Measurements from ENCODE around the gene TREH.
A peak's percentile ranks its signal among the peaks of the same experiment; 100 is the strongest.
"Not testable (repeated sequence)": the region's sequence is repeated elsewhere in the genome, so short reads cannot be mapped to it uniquely, and the experiment has no call there.

TREH gene

GRCh38 chr11:118699506-118700220 lies 20.2 kb upstream of the TREH start:
- FAIRE-seq, result no peak
- no peak for DNase-seq (ENCODE audit: insufficient read length, low spot score)

DNA sequence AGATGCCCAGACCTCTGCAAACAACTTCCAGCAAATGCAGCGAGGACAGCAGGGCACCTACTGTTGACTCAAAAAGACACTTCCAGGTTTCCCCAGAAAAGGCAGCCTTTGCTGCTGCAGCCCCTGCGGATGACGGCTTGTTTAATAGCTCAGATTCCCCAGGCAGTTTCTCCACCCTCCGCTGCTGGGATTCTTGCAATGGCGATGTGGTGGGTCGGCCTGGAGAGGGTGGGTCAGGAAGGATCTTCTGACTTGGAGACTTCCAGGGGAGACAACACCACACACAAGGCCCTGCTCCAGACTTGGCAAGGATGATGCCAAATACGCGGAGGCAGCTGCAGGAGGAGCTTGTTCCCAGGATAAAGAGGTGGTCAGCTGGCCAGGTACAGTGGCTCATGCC lies 17.9 kb upstream of the TREH start:
- FAIRE-seq, result no peak

DNA sequence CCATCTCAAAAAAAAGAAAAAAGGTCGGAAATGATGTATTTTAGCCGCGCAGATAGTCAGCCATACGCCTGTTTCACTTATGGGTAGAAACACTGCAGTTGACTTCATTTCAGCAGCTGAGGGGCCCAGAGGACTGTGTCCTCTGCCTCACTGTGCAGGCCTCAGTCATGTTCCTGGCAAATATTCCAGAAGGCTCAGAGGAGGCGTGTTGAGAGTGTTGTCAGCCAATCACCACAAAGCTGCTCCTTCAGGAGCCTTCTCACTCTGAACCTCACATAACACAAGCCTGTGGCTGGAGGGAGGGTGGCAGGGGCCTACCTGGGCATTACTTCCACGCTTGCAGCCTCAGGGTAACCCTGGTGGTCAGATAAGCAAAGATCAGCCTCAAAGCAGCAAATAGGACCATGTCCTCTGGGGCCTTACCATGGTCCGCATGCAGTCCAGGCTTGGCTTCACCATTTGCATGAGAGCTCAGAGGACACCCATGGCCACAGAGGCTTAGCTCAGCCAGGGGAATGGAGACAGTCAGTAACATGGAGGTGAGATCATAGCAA lies 17.3 kb upstream of the TREH start:
- FAIRE-seq (no peak), DNase-seq (ENCODE audit: insufficient read length, low spot score) (no peak)

More for the DNA sequence above, 17.9 kb upstream of the TREH start:
- DNase-seq (ENCODE audit: insufficient read length, low spot score), result no peak

GRCh38 chr11:118694771-118695170 lies 15.3 kb upstream of the TREH start:
- FAIRE-seq (no peak), DNase-seq (ENCODE audit: insufficient read length, low spot score) (no peak)

GRCh38 chr11:118694185-118694584 lies 14.7 kb upstream of the TREH start:
- DNase-seq (ENCODE audit: insufficient read length, low spot score), result no peak
- no peak for FAIRE-seq

DNA sequence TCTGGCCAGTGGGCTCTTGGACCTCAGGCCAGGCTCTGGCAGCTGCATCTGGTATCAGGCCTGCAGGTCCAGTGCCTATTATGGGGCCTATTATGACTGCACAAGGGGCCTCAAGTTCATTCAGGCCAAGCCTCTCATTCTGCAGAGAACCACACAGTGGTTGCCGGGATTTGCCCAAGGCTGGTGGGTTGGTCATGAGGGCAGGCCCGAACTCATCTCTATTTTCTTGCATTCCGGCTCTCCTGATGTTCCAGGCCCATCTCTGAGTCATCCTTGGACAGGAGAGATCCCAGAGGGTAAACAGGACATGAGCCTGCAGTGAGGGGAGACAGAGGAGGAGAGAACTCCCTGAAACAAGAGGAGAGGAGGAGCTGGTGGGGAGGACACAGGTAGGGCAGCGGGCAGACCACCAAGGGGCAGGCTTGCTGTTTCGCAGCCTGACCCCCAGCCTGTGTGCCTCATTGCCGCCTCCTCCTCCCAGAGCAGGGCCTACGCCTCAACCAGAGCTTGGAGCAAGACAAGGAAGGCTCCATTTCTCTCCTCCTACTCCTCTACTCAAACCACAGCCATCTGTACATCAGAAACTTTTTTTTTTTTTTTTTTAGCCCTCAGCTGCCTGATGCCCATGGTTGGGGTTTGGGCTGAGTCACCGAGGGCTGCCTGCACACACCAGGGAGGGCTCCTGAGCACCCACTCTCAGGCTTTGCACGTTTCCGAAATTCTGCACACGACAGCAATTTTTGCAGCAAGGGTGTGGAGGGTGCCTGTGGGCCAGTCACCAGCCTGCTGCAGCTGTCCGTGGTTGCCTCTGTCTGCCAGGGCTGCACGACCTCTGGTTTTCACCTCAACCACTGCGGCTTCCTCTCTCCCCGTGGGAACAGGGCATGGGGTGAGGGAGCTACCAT lies 12.7 kb upstream of the TREH start:
- FAIRE-seq (no peak), DNase-seq (ENCODE audit: insufficient read length, low spot score) (no peak)

GRCh38 chr11:118690553-118691304 lies 11.3 kb upstream of the TREH start:
- no peak for FAIRE-seq

GRCh38 chr11:118689852-118690552 lies 10.6 kb upstream of the TREH start:
- DNase-seq (ENCODE audit: insufficient read length, low spot score) (peak; percentile 85), FAIRE-seq (peak; percentile 91)

More at GRCh38 chr11:118690553-118691304, 11.3 kb upstream of the TREH start:
- no peak for DNase-seq (ENCODE audit: insufficient read length, low spot score)

GRCh38 chr11:118689503-118689851 lies 10.0 kb upstream of the TREH start:
- no peak for FAIRE-seq
- DNase-seq (ENCODE audit: insufficient read length, low spot score), result no peak

DNA sequence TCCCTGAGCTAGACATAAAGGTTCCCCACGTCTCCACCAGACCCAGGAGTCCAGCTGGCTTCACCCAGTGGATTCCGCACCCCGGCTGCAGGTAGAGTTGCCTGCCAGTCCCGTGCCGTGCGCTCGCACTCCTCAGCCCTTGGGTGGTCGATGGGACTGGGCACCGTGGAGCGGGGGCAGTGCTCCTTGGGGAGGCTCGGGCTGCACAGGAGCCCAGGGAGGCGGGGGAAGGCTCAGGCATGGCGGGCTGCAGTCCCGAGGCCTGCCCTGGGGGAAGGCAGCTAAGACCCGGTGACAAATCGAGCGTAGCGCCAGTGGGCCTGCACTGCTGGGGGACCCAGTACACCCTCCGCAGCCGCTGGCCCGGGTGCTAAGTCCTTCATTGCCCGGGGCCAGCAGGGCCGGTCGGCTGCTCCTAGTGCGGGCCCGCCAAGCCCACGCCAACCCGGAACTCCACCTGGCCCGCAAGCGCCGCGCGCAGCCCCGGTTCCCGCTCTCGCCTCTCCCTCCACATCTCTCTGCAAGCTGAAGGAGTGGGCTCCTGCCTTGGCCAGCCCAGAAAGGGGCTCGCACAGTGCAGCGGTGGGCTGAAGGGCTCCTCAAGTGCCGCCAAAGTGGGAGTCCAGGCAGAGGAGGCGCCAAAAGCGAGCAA lies 9.5 kb upstream of the TREH start:
- FAIRE-seq (no peak), DNase-seq (ENCODE audit: insufficient read length, low spot score) (no peak)

GRCh38 chr11:118688339-118688738 lies 8.9 kb upstream of the TREH start:
- DNase-seq (ENCODE audit: insufficient read length, low spot score); FAIRE-seq: not testable (repeated sequence)

- FAIRE-seq (no peak), DNase-seq (ENCODE audit: insufficient read length, low spot score) (no peak)
Observed at GRCh38 chr11:118687906-118688305, 8.5 kb upstream of the TREH start.

GRCh38 chr11:118684187-118684586 lies 4.7 kb upstream of the TREH start:
- no peak for DNase-seq (ENCODE audit: insufficient read length, low spot score)
- FAIRE-seq, result no peak

DNA sequence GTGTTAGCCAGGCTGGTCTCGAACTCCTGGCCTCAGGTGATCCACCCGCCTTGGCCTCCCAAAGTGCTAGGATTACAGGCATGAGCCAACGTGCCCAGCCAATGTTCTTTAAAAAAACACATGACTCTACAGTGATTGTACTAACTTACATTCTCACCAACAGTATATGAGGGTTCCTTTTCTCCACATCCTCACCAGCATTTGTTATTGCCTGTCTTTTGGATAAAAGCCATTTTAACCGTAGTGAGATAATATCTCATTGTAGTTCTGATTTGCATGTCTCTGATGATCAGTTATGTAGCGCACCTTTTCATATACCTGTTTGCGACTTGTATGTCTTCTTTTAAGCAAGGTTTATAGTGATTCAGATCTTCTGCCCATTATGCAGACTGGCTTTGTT lies 3.5 kb upstream of the TREH start:
- FAIRE-seq; DNase-seq (ENCODE audit: insufficient read length, low spot score): not testable (repeated sequence)

DNA sequence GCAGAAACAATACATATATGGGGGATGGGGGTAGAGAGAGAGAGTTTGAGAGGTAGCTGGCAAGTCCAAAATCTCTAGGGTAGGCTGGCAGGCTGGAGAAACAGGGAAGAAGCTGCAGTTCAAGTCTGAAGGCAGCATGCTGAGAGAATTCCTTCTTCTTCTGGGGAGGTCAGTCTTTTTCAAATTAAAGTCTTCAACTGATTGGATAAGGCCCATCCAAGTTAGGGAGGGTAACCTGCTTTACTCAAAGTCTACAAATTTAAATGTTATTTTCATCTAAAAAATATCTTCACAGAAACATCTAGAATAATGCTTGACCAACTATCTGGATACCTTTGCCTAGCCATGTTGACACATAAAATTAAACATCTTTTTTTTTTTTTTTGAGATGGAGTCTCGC lies 2.9 kb upstream of the TREH start:
- no peak for FAIRE-seq

GRCh38 chr11:118678908-118679307 lies 542 bp downstream of the TREH start:
- not testable (repeated sequence) for FAIRE-seq; DNase-seq (ENCODE audit: insufficient read length, low spot score)

More for the DNA sequence above, 2.9 kb upstream of the TREH start:
- DNase-seq (ENCODE audit: insufficient read length, low spot score), result no peak

GRCh38 chr11:118677977-118678376 lies 1.5 kb downstream of the TREH start:
- FAIRE-seq (no peak), DNase-seq (ENCODE audit: insufficient read length, low spot score) (no peak)

- no peak for DNase-seq (ENCODE audit: insufficient read length, low spot score)
- FAIRE-seq, result no peak
Observed at GRCh38 chr11:118674082-118674435, 5.4 kb downstream of the TREH start.

DNA sequence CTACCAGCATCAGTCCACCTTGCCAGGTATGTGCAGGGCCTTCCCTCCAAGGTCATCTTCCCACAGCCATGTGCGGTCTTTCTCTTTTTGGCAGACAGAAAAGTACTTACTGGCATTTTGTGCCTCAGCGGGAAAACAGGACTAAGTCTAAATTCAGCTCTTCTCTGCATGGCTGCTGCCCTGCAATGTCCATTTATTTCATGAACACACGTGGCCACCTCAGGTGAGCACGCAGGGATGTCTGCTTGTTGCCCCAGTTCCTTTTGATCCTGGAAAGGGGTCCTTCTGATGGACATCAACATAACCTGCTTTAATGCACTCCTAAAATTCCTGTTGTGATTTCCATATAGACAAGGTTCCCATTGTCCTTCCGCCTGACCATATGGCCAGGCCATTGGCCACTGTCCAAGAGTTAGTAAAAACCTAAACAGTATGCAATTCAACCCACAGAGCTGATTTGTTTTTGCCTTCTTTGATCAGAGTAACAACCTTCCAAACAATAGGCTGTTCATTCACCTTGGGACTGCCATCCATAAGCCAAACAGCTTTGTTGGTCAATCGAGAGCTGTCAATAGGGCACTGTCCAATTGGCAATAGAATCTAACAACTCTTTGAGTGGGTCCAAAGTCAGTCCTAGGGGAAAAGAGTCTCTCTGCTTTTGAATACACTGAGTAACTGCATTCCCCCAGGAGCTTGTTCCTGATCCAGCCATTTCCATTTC lies 5.9 kb downstream of the TREH start:
- FAIRE-seq (no peak), DNase-seq (ENCODE audit: insufficient read length, low spot score) (no peak)

All from GM19239 (cell line).